NCI-H187 (cell line): ENCODE data around the gene CCDC167.

ENCODE experiments used
- DNase-seq, 2 experiments: peaks; one replicate each; lab custom pipeline; 2025; lab: John Stamatoyannopoulos, UW

Gene CCDC167

GRCh38 chr6:37530297-37530696, 30.6 kb upstream of the CCDC167 start:
- DNase-seq = no peak

- DNase-seq = no peak
Observed at GRCh38 chr6:37528541-37528940, 28.8 kb upstream of the CCDC167 start.

GRCh38 chr6:37525460-37526357, 26.0 kb upstream of the CCDC167 start:
- DNase-seq = no peak

- no peak for DNase-seq
Observed at GRCh38 chr6:37524970-37525318, 25.3 kb upstream of the CCDC167 start.

GRCh38 chr6:37524025-37524969, 24.6 kb upstream of the CCDC167 start:
- no peak for DNase-seq

GRCh38 chr6:37523412-37523811, 23.7 kb upstream of the CCDC167 start:
- no peak for DNase-seq

- no peak for DNase-seq
Observed at GRCh38 chr6:37522836-37523235, 23.1 kb upstream of the CCDC167 start.

GRCh38 chr6:37521674-37522073, 22.0 kb upstream of the CCDC167 start:
- DNase-seq = no peak

GRCh38 chr6:37520926-37521325, 21.2 kb upstream of the CCDC167 start:
- DNase-seq = no peak

GRCh38 chr6:37519461-37519860, 19.8 kb upstream of the CCDC167 start:
- DNase-seq = no peak

- no peak for DNase-seq
Observed at GRCh38 chr6:37518116-37518515, 18.4 kb upstream of the CCDC167 start.

- no peak for DNase-seq
Observed at GRCh38 chr6:37517411-37517812, 17.7 kb upstream of the CCDC167 start.

GRCh38 chr6:37516920-37517405, 17.3 kb upstream of the CCDC167 start:
- DNase-seq = no peak

- DNase-seq = peak; percentile 18 to 20
Observed at GRCh38 chr6:37516076-37516919, 16.6 kb upstream of the CCDC167 start.

GRCh38 chr6:37515712-37516075, 16.0 kb upstream of the CCDC167 start:
- no peak for DNase-seq

GRCh38 chr6:37514837-37515236, 15.1 kb upstream of the CCDC167 start:
- DNase-seq = no peak

- no peak for DNase-seq
Observed at GRCh38 chr6:37514321-37514771, 14.7 kb upstream of the CCDC167 start.

- no peak for DNase-seq
Observed at GRCh38 chr6:37513576-37513975, 13.9 kb upstream of the CCDC167 start.

- DNase-seq = no peak
Observed at GRCh38 chr6:37513155-37513554, 13.5 kb upstream of the CCDC167 start.

GRCh38 chr6:37512400-37513011, 12.8 kb upstream of the CCDC167 start:
- no peak for DNase-seq

- DNase-seq = no peak
Observed at GRCh38 chr6:37511910-37512399, 12.3 kb upstream of the CCDC167 start.
